H1 (cell line): ENCODE results near the gene TSPAN9.

Experiments used
- CEBPB ChIP-seq: IDR thresholded peaks from 2 replicates; pipeline ENCODE4 v1.6.1; 2012; ENCODE audit warnings: low read depth, low read length
- CTCF ChIP-seq, 3 experiments: IDR thresholded peaks; 1 replicate in 2 of 3; 2 replicates in 1 of 3; pipeline versions ENCODE4 v1.5.1 to v1.6.1; 2011; ENCODE audit warnings: low read length in 3 of 3, mild to moderate bottlenecking in 3 of 3, inconsistent platforms in 2 of 3, low read depth in 1 of 3, moderate library complexity in 1 of 3; ENCODE audit not compliant: insufficient read depth in 1 of 3; ENCODE audit errors: control extremely low read depth in 1 of 3
- EP300 ChIP-seq, 2 experiments: IDR thresholded peaks; 1 replicate in 1 of 2; 2 replicates in 1 of 2; pipeline ENCODE4 v1.6.1; 2011 to 2012; ENCODE audit warnings: low read depth in 2 of 2, low read length in 2 of 2, mild to moderate bottlenecking in 2 of 2, borderline replicate concordance in 1 of 2, inconsistent platforms in 1 of 2, moderate library complexity in 1 of 2
- GTF2F1 ChIP-seq: IDR thresholded peaks from 2 replicates; pipeline ENCODE4 v1.6.1; 2012; ENCODE audit warnings: low read depth, low read length, improper control_type of control experiment, borderline replicate concordance
- POLR2A ChIP-seq, 2 experiments: IDR thresholded peaks; 1 replicate in 1 of 2; 2 replicates in 1 of 2; pipeline ENCODE4 v1.6.1; 2011; ENCODE audit warnings: low read depth in 2 of 2, low read length in 2 of 2, mild to moderate bottlenecking in 2 of 2; ENCODE audit errors: control extremely low read depth in 1 of 2
- POU5F1 ChIP-seq: IDR thresholded peaks from 2 replicates; pipeline ENCODE4 v1.6.1; 2011; ENCODE audit warnings: low read depth, mild to moderate bottlenecking, low read length, moderate library complexity
- RNF2 ChIP-seq: fragments of 200-900, 300-1000 bp; sonication (generic); IDR thresholded peaks from 2 replicates; pipeline ENCODE4 v1.7.1; 2016; ENCODE audit warnings: borderline replicate concordance, low read depth, mild to moderate bottlenecking, antibody characterized with exemption, low read length; ENCODE audit not compliant: poor library complexity, severe bottlenecking; ENCODE audit errors: missing control alignments
- SP2 ChIP-seq: IDR thresholded peaks from 2 replicates; pipeline ENCODE4 v1.6.1; 2012; ENCODE audit warnings: mild to moderate bottlenecking, low read length, inconsistent platforms

- TF ChIP-seq RNF2 (no peak), CTCF (IDR thresholded peaks at IDR 0.05; ENCODE audit: control extremely low read depth in 1 of 3, insufficient read depth in 1 of 3, low read depth in 1 of 3, low read length in 3 of 3) (no peak), SP2 (no peak), CEBPB (no peak), EP300 (IDR thresholded peaks at IDR 0.05; ENCODE audit: borderline replicate concordance in 1 of 2, low read depth in 2 of 2, low read length in 2 of 2) (no peak), GTF2F1 (no peak), POU5F1 (no peak), POLR2A (IDR thresholded peaks at IDR 0.05; ENCODE audit: control extremely low read depth in 1 of 2, low read depth in 2 of 2, low read length in 2 of 2) (no peak)
Observed at GRCh38 chr12:3086211-3086610, 9.0 kb downstream of the TSPAN9 start.
